DND-41 (cell line): Measurements from ENCODE around the gene ADK.

ENCODE experiments used
- ATAC-seq: fragments of 200-7000 bp; cut with Tn5 transposase; 3 replicates; pipeline ENCODE4 v1.9.1; 2021; ENCODE audit warnings: low read depth; ENCODE audit not compliant: insufficient read depth
- DNase-seq: peaks from one replicate; pipeline ENCODE4 v3.0.0-alpha.2; 2020
- H2AFZ ChIP-seq: 2 replicates; pipeline ENCODE4 v1.6.0; 2012; ENCODE audit warnings: low read depth, low read length
- H3K27ac ChIP-seq: 2 replicates; pipeline ENCODE4 v1.5.1; 2012; ENCODE audit warnings: low read length, inconsistent platforms
- H3K27me3 ChIP-seq: fragments of 200-600 bp; sonication (generic); 2 replicates; pipeline ENCODE4 v1.6.0; 2012; ENCODE audit warnings: low read length, mild to moderate bottlenecking, inconsistent platforms; ENCODE audit not compliant: insufficient read depth, poor library complexity
- H3K36me3 ChIP-seq: 2 replicates; pipeline ENCODE4 v1.5.1; 2012; ENCODE audit warnings: low read length, inconsistent platforms; ENCODE audit not compliant: insufficient read depth
- H3K4me1 ChIP-seq: 2 replicates; pipeline ENCODE4 v1.5.1; 2012; ENCODE audit warnings: mild to moderate bottlenecking, low read length; ENCODE audit not compliant: insufficient read depth
- H3K4me2 ChIP-seq: 2 replicates; pipeline ENCODE4 v1.6.0; 2012; ENCODE audit warnings: mild to moderate bottlenecking, moderate library complexity, low read length, inconsistent platforms; ENCODE audit not compliant: insufficient read depth
- H3K4me3 ChIP-seq, 2 experiments: fragments of 200-600 bp in 1 of 2; shearing (Covaris generic) in 1 of 2; 2 replicates each; pipeline ENCODE4 v1.5.1; 2012 to 2016; ENCODE audit warnings: inconsistent platforms in 2 of 2, low read length in 2 of 2, mild to moderate bottlenecking in 2 of 2, low read depth in 1 of 2, moderate library complexity in 1 of 2
- H3K79me2 ChIP-seq: 2 replicates; pipeline ENCODE4 v1.6.0; 2012; ENCODE audit warnings: low read length, inconsistent platforms; ENCODE audit not compliant: insufficient read depth
- H3K9ac ChIP-seq: 2 replicates; pipeline ENCODE4 v1.6.0; 2012; ENCODE audit warnings: low read depth, mild to moderate bottlenecking, inconsistent platforms, low read length, moderate library complexity
- H3K9me3 ChIP-seq: 2 replicates; pipeline ENCODE4 v1.5.1; 2012; ENCODE audit warnings: low read length, moderate library complexity, mild to moderate bottlenecking, inconsistent platforms; ENCODE audit not compliant: insufficient read depth, severe bottlenecking
- H4K20me1 ChIP-seq: 2 replicates; pipeline ENCODE4 v1.6.0; 2012; ENCODE audit warnings: low read length; ENCODE audit not compliant: insufficient read depth
- CTCF ChIP-seq: IDR thresholded peaks from 2 replicates; pipeline ENCODE4 v1.5.1; 2012; ENCODE audit warnings: borderline replicate concordance, low read length, moderate library complexity, mild to moderate bottlenecking; ENCODE audit not compliant: poor library complexity, severe bottlenecking; ENCODE audit errors: extremely low read depth
- EZH2 ChIP-seq: IDR thresholded peaks from 3 replicates; pipeline ENCODE4 v1.6.1; 2012; ENCODE audit warnings: borderline replicate concordance, low read depth, mild to moderate bottlenecking, moderate library complexity, low read length, inconsistent platforms; ENCODE audit not compliant: severe bottlenecking

ADK gene

GRCh38 chr10:74417397-74417796 is 266.4 kb downstream of the ADK start:
- Histone ChIP-seq H3K4me3 (no peak overlapping the region), H3K4me2 (no peak overlapping the region), H3K9me3 (no peaks in the 10 kb centered on the region), H3K4me1 (no peaks in the 10 kb centered on the region), H3K36me3 (no peaks in the 10 kb centered on the region), H3K27ac (no peak overlapping the region), H2AFZ (no peak overlapping the region), H3K9ac (no peak overlapping the region), H4K20me1 (no peaks in the 10 kb centered on the region), H3K79me2 (no peaks in the 10 kb centered on the region), H3K27me3 (no peaks in the 10 kb centered on the region)
- ATAC-seq: no peak
- TF ChIP-seq EZH2: no peak
- no peak for TF ChIP-seq CTCF
- DNase-seq: no peak

- H3K27me3 ChIP-seq: no peaks in the 10 kb centered on the region
- no peak for DNase-seq
- H3K27ac ChIP-seq: no peak overlapping the region
- no peak overlapping the region for H3K4me2 ChIP-seq
- H3K79me2 ChIP-seq: no peaks in the 10 kb centered on the region
- no peak for ATAC-seq
- H3K9me3 ChIP-seq: no peaks in the 10 kb centered on the region
- H3K4me1 ChIP-seq: no peaks in the 10 kb centered on the region
- no peak for TF ChIP-seq EZH2
- H3K36me3 ChIP-seq: no peaks in the 10 kb centered on the region
- H3K4me3 ChIP-seq: no peak overlapping the region
- H3K9ac ChIP-seq: no peak overlapping the region
- no peaks in the 10 kb centered on the region for H4K20me1 ChIP-seq
- no peak overlapping the region for H2AFZ ChIP-seq
Measured at GRCh38 chr10:74418285-74418872, 267.4 kb downstream of the ADK start.

- H3K27me3 ChIP-seq: no peaks in the 10 kb centered on the region
- H3K4me2 ChIP-seq: no peak overlapping the region
- no peaks in the 10 kb centered on the region for H3K79me2 ChIP-seq
- ATAC-seq (no peak), DNase-seq (no peak)
- no peak for TF ChIP-seq EZH2
- no peak for TF ChIP-seq CTCF
- no peaks in the 10 kb centered on the region for H3K4me1 ChIP-seq
- H3K9me3 ChIP-seq: peaks cover 3% of the 10 kb centered on the region
- H3K36me3 ChIP-seq: no peaks in the 10 kb centered on the region
- no peak overlapping the region for H3K27ac ChIP-seq
- no peak overlapping the region for H3K9ac ChIP-seq
- no peaks in the 10 kb centered on the region for H4K20me1 ChIP-seq
- no peak overlapping the region for H2AFZ ChIP-seq
- H3K4me3 ChIP-seq: no peak overlapping the region
Measured at GRCh38 chr10:74419491-74419951, 268.5 kb downstream of the ADK start.

- H3K4me2 ChIP-seq: no peak overlapping the region
- peak; percentile 18 for DNase-seq
- no peaks in the 10 kb centered on the region for H3K27me3 ChIP-seq
- no peaks in the 10 kb centered on the region for H3K79me2 ChIP-seq
- H3K9me3 ChIP-seq: peaks cover 3% of the 10 kb centered on the region
- no peak overlapping the region for H2AFZ ChIP-seq
- no peak overlapping the region for H3K9ac ChIP-seq
- H4K20me1 ChIP-seq: no peaks in the 10 kb centered on the region
- H3K27ac ChIP-seq: no peak overlapping the region
- no peaks in the 10 kb centered on the region for H3K36me3 ChIP-seq
- H3K4me3 ChIP-seq: no peak overlapping the region
- no peaks in the 10 kb centered on the region for H3K4me1 ChIP-seq
- ATAC-seq: no peak
- peak; percentile 49 for TF ChIP-seq CTCF
- no peak for TF ChIP-seq EZH2
Measured at GRCh38 chr10:74419958-74420375, 268.9 kb downstream of the ADK start.
